Stimulated activated CD4-positive, alpha-beta T cell treated with anti-CD3 and anti-CD28 coated beads, Interleukin-2, amount 100 ng/mL, for 4 hours (primary cell): Measurements from ENCODE around the gene NET1.
"Not testable (repeated sequence)": the region's sequence is repeated elsewhere in the genome, so short reads cannot be mapped to it uniquely, and the experiment has no call there.

Experiments
- DNase-seq: peaks from one replicate; pipeline ENCODE4 v3.0.0-alpha.2; 2020; ENCODE audit warnings: low read depth

The NET1 gene

GRCh38 chr10:5400468-5401240 is 11.7 kb upstream of the NET1 start:
- DNase-seq: no peak

GRCh38 chr10:5402798-5403197 is 9.6 kb upstream of the NET1 start:
- no peak for DNase-seq

- DNase-seq: no peak
Measured at GRCh38 chr10:5404208-5405041, 7.9 kb upstream of the NET1 start, which contains the start of gene TUBAL3. Gene TUBAL3 (minus strand): TSS chr10:5404828. CDS start chr10:5404792, 36 bp downstream.

- no peak for DNase-seq
Measured at GRCh38 chr10:5406918-5407317, 5.4 kb upstream of the NET1 start.

- not testable (repeated sequence) for DNase-seq
Measured at GRCh38 chr10:5410787-5411186, 1.6 kb upstream of the NET1 start.

GRCh38 chr10:5411941-5412276 is 448 bp upstream of the NET1 start:
- no peak for DNase-seq

- DNase-seq: no peak
Measured at GRCh38 chr10:5413012-5413938, 918 bp downstream of the NET1 start.

DNA sequence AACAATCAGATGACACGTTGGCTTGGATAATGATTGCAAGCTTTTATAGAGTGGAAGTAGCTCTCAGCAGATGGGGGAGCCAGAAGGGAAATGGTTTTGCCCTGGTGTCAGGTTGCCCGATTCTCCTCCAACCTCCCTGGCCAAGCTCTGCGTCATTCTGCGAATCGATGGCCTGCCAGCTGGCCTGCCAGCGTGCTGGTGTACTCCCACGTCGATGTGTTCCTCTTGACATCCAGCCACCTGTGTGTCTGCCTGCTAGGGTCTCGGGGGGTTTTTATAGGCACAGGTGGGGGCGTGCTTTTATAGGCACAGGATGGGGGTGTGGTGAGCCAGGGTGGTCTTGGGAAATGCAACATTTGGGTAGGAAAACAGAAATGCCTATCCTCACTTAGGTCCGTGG is 4.6 kb downstream of the NET1 start:
- DNase-seq: no peak

DNA sequence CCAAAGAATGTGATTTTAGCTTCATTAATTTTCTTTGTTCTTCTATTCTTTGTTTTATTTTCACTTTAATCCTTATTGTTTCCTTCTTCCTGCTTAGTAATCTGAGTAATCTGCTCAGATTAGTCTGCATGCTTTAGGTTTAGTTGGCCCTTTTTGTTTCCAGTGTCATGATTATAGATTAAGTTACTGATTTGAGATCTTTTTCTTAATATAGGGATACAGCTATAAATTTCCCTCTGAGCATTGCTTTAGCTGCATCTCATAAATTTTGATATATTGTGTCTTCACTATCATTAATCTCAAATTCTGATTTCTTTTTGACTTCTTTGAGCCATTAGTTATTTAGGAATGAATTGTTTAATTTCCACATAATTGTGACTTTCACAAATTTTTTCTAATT is 6.2 kb downstream of the NET1 start:
- DNase-seq: no peak

DNA sequence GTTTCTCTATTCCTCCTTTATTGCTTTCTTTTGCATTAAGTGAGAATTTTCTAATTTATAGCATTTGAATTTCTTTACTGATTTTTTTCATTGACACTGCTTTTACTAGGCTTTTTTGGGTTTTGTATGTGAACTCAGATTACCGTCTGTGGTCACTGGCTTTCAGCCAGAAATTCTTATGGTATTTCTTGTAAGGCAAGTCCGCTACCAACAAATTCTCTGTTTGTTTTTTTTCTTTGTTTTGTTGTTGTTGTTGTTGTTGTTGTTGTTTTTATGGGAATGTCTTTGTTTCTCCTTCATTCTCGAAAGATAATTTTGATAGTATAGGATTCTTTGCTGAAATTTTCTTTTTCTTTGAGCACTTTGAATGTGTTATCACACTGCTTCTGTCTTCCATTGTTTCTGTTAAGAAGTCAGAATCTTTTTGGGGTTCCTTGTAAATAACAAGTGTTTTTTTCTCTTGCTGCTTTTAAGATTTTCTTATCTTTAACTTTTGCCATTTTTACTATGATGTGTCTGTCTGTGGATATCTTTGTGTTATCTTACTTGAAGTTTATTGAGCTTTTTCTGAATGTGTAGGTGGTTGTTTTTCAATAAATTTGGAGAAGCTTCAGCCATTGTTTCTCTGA is 7.2 kb downstream of the NET1 start:
- DNase-seq: no peak

GRCh38 chr10:5423771-5424170 is 11.4 kb downstream of the NET1 start:
- DNase-seq: no peak

- no peak for DNase-seq
Measured at GRCh38 chr10:5424751-5425150, 12.4 kb downstream of the NET1 start.

DNA sequence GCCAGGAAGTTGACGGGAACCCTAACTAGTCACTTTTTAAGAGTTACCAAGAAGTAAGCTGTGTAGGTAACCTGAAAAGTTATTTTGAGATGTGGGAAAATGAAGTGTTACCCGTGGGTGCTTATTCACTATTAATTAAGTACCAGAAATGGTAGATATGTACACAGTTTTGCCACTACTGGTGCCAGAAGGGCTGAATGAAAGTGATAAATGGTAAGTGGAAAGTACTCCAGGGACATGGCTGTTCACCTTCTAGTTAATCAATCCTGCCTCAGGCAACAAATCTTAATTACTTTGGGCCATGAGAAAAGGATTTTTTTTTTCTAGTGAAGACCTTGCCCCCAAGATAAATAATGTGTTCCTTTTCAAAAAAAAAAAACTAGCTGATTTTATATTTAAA is 15.8 kb downstream of the NET1 start:
- DNase-seq: no peak

DNA sequence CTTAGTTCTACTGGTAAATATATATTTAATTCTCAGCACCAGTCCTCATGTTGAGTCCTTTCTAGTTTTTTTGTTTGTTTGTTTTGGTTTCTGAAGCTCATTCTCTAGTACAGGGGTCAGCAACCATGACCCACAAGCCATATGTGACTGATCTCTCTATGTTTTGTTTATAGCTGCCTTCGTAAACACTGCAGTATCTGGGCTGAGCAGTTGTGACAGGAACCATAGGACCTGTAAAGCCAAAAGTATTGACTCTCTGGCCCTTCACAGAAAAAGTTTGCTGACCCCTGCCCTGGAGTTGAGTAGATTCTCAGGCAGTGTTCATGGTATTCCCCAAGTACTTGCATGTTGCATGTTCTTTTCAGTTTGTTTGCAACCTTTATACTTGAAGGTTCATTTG is 20.8 kb downstream of the NET1 start:
- DNase-seq: no peak

DNA sequence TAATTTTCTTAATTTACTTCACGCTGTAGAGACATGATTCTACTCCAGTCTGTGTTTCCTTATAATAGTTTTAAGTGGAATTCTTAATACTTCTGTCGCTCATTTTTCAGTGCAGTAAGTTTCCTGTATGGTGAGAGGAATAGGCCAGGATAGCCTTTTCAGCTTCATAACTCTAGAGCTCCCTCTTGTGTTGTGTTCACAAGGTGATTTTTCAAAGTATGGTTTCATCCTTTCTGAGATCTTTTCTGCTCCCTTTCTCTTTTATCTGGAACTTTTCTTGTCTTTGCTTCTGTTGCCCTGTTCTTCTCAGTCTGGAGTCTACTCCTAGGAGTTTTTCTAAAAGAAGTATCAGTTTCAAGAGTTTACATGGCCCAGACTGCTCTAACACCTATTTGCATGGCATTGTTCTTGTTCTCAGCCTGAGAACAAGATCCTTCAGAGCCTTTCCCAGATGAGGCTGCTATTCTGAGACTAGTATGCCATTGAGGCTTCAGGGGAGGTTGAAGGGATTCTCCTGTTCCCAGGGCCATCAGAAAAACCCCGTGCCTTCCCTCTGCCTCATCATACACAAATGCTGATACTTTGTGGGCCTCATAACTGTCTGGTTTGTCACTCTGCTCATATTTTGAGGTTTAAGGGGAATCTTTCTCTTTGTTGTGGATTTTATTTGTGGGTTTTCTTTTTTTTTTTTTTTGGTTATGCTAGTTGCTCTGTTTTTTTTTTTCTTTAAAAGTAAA is 21.8 kb downstream of the NET1 start:
- DNase-seq: no peak

GRCh38 chr10:5435328-5435727 is 23.0 kb downstream of the NET1 start:
- no peak for DNase-seq

DNA sequence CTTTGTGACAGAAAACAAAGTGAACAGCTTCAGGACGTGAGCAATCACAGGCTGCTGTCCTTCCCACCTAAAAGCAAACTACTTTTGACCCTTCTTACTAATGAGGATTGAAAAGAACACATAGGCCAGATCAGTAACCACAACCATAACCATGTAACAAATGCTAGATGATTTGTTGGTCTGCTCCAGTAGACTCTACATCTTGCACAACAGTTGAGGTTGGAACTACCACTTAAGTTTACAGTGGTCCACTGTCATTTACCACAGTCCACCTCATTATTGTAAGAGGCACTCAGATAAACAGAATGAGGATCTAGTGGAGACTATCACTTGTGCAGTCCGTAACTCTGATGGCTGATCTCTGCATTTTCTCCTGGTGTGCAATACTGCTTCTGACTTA is 27.8 kb downstream of the NET1 start:
- DNase-seq: no peak

DNA sequence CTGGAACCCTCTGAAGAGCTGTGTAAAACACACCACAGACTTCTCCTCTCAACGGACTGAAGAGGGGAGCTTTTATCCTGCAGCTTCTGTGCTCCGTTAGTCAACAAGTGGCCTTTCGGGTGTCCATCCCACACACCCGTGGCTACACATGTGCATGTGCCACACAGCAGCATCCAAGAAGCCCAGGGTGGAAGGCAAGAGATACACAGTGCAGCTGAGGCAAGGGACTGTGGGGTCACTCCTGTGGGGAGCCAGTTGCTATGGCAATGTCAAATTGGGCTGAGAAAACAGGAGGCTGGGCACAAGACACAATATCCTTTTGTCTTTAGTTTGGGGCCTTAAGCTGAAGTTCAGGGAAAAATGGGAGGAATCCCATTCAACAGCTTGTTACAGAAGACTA is 28.7 kb downstream of the NET1 start:
- DNase-seq: no peak

DNA sequence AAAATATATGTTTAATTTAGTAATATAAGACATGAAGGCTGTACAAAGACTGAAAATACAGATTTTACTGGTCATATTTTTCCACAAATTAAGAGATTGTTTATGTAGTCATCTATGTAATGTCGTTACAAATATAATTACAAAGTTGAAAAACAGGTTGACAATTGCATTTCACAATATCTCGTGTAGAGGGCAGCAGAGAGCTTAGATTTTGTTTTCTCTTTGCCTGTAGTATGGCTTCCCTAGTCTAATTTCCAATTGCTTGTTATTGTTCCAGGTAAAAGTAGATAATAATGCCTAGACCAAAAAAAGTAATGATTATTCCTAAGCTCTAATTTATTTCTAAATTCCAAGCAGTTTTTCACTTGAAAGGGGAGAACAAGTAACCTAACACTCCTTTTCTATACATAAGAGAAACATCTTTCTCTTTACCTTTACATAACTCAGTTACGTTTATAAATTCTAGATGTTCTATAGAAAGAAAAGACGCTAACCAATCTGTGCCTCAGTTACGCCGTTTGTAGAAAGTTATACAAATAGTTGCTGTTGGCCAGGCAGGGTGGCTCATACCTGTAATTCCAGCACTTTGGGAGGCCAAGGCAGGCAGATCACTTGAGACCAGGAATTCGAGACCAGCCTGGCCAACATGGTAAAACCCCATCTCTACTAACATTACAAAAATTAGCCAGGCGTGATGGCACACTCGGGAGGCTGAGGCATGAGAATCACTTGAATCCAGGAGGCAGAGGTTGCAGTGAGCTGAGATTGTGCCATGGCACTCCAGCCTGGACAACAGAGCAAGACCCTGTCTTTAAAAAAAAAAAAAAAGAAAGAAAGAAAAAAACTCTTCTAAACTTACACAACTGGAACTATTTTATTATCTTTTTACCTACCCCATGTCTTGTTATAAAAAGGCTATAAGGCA is 30.0 kb downstream of the NET1 start:
- DNase-seq: peak; percentile 21

- no peak for DNase-seq
Measured at GRCh38 chr10:5442990-5443370, 30.6 kb downstream of the NET1 start.
